GM21381 (cell line): ENCODE measurements around the gene CBFA2T2.
A peak's percentile ranks its signal among the peaks of the same experiment; 100 is the strongest.
"Not testable (repeated sequence)": the region's sequence is repeated elsewhere in the genome, so short reads cannot be mapped to it uniquely, and the experiment has no call there.

Experiments
- ATAC-seq: cut with Tn5 transposase; IDR thresholded peaks from one replicate; pipeline ENCODE4 v1.9.1; 2021; ENCODE audit warnings: mild to moderate bottlenecking, moderate library complexity; ENCODE audit not compliant: unreplicated experiment

CBFA2T2 gene

DNA sequence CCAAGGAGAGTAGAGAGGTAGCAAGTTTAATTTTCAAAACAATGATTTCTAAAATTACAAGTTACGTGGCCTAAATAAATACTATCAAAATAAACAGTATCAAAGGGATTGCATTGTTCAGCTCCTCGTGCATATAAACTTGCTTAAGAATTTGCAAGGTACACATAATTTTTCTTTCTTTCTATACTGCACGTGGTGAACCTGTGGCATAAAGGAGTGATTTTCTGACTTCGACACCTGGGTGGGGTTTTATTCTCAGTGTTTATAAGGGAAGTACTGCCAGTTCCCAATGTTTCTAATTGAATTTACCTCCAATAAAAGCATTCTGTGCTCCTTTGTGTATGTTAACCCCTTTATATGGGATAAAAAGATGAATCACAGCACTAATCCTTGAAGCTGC, 122.1 kb downstream of the CBFA2T2 start:
- no peak for ATAC-seq

DNA sequence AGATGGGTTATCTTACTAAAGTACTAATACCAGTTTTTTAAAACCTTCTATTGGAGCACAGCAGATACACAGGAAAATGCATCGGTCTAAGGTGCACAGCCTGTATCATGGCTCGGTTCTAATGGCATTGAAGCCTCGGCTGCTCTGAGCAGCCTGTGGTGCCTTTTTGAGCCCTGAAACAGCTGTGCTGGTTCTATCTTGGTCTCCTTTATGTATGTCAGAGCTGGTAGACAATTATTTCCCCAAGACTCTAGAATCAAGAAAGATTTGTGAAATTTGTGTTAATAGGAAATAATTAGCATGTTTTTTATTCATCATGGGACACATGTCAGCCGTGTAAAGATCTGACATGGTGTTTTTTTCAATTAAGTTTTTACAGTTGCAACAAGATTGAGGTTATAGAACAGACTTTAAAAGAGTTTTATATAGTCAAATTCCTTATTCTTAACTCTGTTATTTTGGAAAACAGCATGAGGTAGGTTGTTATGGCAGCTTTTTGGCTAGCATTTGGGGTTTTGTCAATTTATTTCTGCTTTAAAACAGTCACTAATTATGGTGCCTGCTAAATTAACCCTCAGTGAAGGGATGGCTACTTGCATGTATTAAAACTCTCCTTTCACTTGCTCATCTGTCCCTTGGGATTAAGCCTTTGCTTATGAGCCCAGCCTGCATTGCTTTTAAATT, 132.0 kb downstream of the CBFA2T2 start:
- no peak for ATAC-seq

DNA sequence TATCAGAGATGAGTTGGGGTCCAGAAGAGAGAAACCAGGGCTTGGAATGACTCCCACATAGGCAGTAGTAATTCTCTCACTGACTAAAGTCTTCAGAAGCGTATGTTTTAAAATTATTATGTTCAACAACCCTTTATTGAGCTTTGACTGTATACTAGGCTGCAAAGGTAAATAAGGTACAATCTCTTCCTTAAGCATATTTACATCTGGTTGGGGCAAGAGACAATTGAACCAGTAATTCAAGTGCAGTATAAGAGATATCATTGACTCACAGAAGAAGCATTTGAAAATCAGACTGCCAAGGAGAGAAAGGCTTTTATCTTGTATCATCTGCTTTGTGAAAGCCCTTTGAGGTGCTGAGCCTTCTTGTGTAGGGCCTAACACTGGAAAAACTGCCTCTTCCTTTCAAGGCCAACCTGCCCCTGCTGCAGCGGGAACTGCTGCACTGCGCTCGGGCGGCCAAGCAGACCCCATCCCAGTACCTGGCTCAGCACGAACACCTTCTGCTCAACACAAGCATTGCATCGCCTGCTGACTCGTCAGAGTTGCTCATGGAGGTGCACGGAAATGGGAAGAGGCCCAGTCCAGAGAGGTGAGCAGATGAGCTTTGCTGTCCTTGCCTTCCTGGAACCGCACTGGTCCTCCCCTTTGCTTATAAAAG, 132.9 kb downstream of the CBFA2T2 start:
- no peak for ATAC-seq

DNA sequence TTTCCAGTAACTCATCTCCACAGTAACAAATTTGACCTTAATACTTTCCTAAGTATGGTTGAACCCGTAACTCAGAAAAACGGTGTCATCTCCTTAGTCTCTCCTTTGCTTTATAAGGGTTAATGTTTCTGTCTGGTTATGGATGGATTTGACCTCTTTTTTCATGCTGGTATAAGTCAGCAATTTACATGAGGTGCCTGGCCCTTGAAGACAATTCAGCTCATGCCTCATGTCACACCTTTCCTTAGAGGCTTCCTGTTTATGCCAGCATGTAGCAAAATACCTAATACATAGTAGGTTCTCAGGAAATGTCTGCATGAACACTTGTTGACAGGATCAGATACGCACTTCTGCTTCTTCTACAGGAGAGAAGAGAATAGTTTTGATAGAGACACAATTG, 134.5 kb downstream of the CBFA2T2 start:
- ATAC-seq: no peak

DNA sequence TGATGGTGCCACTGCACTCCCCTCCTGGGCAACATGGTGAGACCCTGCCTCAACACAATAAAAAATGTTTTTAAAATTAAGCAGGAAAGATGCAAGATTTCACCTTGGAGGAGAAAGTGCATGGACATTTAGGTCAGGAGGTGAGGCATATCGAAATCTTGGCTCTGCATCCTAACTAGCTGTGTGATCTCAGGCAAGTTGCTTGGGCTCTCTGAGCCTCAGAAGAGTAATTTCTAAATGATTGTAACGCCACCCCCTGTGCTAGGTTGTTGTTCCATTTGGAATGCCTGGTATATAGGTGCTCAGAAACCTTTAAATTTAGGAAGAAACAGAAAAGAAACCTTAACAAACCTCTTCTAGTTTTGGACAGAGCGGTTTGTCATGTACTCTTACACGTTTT, 136.3 kb downstream of the CBFA2T2 start:
- ATAC-seq: no peak

DNA sequence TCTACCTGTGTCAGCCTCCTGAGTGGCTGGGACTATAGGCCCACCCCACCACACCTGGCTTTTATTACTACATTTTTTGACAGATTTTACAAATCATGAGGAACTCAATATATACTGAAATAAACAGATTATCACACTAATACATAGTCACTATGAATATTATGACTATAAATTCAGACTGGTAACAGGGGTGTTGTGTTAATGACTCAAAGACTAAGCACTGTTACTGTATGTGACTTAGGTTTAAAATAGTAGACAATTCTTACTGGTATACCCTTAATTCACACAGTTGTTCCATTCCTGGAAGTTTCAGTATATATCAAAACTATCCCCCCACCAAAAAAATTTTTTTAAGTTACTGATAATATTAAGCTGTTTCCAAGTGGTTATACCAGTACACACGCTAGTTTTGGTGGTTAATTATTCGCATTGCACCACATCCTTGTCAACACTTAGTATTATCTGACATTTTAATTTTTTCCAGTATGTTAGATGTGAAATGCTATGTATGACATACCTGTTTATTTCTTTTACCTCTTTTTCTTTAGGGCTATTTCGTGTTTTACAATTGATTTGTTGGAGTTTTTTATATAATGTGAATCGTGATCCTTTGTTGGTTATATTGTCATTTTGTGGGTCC, 137.8 kb downstream of the CBFA2T2 start:
- no peak for ATAC-seq

DNA sequence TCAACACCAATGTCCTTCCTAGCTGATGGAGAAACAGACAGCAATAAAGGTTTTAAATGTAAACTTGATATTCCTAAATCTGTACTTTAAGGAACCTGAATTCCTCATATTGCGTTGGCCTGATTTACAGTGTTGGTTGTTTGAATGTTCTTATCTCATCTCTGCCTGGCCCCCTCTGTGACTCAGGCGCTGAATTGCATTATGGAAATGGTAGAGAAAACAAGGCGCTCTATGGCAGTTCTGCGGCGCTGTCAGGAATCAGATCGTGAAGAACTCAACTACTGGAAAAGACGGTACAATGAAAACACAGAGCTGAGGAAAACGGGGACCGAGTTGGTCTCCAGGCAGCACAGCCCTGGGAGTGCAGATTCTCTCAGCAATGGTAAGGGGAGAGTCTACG, 139.6 kb downstream of the CBFA2T2 start:
- ATAC-seq: no peak

DNA sequence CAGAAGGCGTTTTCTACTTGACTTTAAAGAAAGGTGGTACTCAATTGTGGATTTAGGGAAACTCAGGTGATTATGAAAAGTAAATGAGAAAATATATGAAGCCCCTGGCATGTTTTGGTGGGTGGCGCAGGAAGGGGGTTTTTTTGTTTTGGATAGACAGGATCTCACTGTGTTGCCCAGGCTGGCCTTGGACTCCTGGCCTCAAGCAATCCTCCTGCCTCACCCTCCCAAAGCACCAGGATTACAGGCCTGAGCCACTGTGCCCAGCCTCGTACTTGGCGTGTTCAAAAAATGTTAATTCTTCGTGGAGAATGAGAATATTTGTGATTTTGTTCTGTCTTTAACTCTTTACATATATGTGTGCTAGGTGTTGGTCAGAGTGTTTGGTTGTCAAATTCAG, 140.1 kb downstream of the CBFA2T2 start:
- ATAC-seq: no peak

DNA sequence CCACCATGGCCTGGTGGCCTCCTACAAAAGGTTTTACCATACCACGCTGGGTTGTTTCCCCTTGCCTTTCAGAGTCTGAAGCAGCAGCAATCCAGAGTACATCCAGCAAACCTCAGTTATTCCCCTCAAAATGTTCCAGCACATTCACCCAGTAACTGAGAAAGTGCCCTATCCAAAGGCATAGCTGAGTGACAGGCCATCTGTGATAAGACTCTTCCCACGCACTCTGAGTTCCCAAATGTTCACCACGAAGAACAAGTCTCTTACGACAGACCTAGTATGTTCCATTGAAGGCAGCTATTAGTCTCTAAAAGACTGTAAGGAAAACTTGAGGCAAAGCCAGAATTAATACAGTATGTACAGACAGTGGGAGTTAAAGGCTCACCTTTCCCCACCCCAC, 140.6 kb downstream of the CBFA2T2 start:
- ATAC-seq: no peak

DNA sequence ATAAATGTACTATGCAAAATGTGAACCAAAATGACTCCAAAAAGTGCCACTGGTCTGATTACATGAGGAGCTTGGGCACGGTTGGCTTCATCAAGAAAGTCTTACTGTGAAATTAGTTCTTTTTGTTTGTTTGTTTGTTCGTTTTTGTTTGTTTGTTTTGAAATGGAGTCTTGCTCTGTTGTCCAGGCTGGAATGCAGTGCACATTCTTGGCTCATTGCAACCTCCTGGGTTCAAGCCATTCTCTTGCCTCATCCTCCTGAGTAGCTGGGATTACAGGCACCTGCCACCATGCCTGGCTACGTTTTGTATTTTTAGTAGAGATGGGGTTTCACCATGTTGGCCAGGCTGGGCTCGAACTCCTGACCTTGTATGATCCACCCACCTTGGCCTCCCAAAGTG, 142.0 kb downstream of the CBFA2T2 start:
- not testable (repeated sequence) for ATAC-seq

DNA sequence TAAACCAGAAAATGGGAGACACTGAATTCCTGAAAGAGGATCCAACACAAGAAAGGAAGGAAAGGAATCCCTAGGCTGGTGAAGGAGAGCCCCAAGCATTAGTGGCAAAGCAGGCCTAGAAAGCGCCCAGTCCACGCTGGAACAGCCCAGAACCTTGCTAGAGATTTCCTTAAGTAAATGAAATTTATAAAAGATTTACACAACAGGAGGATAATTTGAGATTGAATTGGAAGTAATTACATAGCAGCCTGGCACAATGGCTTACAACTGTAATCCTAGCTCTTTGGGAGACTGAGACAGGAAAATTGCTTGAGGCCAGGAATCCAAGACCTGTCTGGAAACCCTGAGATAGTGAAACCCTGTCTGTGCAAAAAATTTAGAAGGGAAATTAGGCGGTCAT, 145.4 kb downstream of the CBFA2T2 start:
- ATAC-seq: no peak

DNA sequence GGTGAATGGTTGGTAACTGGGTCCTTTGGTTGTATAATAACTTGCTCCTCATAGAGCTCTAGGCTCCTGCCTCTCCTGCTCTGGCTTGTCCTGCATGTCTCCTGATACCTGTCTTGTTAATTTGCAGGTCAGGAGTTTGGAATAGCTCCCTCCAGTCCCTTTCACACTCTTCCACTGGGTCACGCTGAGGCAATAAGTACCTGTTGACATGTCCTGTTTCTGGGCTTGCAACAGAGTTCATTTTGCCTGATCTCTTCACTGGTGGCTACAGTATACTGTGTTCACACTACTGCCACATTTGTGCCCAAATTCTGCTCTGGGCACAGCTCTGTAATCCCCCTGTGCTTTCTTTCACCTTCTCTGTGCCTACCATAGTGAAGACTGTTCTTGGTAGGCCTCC, 146.9 kb downstream of the CBFA2T2 start:
- no peak for ATAC-seq

DNA sequence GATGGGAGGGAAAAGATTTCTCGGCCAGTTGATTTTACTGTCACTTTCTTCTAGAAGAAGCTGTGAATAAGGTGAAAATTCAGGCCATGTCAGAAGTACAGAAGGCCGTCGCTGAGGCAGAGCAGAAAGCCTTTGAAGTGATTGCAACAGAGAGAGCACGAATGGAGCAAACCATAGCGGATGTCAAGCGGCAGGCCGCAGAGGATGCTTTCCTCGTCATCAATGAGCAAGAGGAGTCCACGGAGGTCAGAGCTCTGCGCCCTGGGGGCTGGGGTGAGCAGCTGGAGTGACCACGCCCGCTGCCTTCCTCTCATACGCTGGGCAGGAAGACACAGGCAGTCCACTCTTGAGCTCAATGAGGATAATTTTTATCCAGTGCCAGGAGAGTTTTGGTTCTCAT, 150.4 kb downstream of the CBFA2T2 start:
- no peak for ATAC-seq

DNA sequence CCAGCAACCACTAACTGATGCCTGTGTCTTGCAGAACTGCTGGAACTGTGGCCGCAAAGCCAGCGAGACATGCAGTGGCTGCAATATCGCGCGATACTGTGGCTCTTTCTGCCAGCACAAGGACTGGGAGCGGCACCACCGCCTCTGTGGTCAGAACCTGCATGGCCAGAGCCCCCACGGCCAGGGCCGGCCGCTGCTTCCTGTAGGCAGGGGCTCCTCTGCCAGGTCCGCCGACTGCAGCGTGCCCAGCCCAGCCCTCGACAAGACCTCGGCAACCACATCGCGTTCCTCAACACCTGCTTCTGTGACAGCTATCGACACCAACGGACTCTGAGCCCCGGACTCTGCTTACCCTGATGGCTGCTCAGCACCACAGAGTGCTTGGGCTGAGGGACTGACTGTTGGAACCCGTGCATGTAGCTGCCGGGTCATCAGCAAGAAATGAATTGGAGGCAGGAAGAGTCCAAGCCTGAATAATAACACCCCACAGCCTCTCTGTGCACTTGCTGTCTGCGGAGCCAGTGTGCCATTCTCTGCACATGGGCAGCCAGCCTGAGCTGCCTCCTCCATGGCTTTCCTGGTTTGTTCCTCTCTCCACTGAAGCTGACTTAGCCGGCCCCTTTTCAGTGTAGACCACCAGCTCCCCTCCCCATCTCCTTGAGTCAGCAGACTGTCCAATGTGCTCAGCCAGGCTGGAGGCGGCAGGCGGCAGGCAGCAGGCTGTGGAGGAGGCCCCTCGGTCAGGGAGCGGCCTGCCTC, 154.6 kb downstream of the CBFA2T2 start:
- ATAC-seq: no peak

DNA sequence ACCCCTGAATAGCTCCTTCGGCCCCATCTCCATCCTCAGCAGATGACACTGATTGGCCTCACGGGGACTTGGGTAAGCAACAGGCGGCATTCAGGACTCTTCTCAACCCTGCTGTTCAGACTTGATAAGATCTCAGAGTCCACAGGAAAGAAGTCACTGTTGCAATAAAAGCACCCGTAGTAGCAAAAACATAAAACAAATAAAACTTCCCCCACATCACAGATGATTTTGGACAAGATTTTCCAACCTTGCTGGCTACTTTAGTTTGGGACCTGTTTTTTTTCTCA, 155.1 kb downstream of the CBFA2T2 start:
- ATAC-seq: no peak

DNA sequence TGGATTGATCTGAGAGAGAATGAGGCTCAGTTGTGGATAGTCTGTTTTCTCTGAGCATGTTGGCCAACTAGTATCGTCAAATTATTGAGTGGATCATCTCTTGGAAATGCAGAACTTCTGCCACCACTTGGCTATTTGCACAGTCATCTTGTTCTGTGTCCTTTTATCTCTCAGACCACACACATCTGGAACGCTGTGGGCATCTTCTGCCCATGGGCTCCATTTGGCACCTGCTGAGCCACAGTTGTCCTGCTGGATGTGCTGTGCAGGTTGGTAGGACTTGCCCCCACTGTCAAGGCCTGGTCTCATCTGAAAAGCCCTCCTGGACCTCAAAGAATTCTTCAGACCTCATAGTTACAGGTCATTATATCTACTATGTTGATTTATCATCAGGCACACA, 155.5 kb downstream of the CBFA2T2 start:
- no peak for ATAC-seq

DNA sequence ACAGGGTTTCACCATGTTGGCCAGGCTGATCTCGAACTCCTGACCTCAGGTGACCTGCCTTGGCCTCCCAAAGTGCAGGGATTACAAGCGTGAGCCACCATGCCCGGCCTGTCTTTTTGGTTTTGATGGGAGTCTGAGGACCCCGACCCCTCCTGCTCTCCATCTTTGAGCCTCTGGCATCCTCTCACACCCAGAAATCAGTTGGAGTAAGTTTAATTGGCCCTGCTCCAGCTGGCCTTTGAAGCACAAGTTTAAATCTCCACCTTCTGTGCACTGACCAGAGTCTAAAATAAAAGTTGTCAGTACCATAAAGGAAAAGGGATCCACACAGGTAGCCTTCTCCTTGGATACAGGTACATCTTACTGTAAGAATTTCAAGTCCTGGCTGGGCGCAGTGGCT, 156.3 kb downstream of the CBFA2T2 start:
- no peak for ATAC-seq

DNA sequence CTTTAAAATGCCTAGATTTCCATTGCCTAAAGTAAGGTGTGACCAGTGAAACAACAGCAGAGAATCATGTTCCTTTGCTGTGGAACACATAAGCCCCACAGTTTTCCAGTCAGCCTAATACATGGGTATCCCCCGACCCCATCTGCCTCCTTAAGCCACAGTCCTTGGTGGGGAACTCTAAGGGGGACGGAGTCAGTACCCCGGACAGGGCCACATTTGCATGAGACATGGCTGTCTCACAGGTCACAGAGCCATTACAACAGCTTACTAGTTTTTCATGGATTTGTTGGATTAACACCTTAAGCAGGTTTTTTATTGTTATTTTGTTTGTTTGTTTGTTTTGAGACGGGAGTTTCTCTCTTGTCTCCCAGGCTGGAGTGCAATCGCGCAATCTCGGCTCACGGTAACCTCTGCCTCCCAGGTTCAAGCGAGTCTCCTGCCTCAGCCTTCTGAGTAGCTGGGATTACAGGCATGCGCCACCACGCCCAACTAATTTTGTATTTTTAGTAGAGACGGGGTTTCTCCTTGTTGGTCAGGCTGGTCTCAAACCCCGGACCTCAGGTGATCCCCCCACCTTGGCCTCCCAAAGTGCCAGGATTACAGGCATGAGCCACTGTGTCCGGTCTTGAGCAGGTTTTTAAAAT, 157.2 kb downstream of the CBFA2T2 start:
- ATAC-seq: not testable (repeated sequence)

DNA sequence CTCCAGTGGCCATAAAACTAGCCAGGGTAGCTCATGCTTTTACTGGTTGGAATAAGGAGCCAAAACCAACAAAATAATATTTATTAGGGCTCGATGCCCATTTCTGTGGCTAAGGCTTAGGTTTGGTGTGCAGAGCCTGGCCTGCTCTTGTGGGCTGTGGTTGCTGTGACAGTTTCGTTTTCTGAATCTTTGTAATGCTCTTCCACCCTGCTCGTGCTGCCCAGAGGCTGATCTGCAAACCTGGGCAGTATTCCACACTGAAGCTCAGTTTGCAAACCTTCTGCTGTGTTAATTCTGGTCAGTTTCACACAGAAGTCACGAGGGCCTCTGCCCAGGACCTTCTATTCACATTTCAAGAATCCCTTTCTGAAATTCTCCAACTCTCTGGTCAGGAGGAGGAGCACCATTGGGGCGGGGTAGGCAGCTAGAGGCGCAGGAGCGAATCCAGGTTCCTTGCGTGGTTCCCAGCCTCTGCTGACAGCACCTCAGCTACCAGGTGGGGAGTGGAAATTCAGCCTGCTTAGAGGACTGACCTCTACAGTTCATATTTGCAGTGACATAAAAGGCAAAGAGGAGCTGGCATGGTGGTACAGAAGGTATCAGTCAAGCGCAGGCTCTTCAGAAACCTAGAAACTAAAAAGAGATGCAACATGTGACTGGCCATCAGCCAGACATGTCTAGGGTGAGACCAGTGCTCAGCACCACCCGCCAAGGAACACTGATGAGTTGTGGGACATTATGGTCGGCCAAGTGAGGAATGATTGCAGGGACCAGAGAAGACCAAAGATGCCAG, 157.9 kb downstream of the CBFA2T2 start:
- ATAC-seq: peak; percentile 76

DNA sequence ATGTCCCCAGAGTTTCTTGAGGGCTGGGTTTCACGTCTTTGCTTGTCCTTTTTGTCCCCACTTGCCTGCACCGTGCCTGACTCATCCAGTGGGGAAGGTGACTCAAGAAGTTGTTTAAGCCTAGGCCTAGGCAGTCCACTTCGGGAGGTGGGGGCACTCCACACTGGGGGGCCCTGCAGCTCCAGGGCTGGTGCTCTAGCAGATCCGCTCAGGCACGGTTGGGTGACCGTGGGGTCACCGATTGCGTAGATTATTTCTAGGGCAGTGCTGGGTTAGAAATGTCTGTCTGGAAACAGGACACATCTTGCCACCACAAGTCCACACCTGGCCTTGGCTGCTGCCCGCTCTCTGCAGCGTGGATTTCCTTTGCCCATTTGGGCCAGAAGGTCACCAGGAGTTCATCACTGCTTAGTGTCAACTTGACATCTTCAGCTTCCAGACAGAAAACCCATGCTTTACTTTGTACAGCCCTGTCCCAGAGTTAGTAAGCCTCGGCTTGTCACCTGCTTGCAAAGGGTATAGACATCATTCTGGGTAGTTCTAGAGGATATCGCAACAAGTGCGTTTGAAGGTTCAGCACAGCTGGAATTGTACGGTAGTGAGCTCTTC, 158.6 kb downstream of the CBFA2T2 start:
- no peak for ATAC-seq
